ENCODE results near the gene HDAC2. TPM values are rescaled to one million over a fixed set of nuclear protein-coding genes. Genes with fewer than 3 reads are reported as not detected.

The HDAC2 gene
- total RNA-seq, 3 donors from 2014 or later: 49.3 to 76.2 (median 61.9) TPM

DNA sequence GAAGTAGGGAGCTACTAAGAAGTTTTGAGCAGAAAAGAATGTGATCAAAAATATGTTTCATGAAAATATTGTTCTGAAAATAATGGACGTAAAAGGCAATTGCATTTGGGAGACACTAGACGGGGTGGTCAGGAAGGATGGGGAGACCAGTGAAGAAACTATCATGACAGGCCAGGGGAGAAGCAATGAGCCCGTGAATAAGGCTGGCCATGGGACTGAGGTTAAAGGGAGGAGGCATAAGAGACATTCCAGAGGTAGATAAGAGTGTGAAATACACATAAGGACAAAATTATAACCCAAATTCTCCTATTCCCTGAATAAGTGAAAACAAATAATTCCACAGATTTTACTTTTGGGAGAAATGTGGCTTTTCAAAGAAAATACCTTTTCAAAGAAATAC lies 62.1 kb downstream of the HDAC2 start:
- Histone ChIP-seq H3K4me1 (ENCODE audit: low read depth) (peaks cover 4% of the 10 kb centered on the region), H3K4me3 (no peak overlapping the region), H3K36me3 (ENCODE audit: low read depth) (no peaks in the 10 kb centered on the region), H3K9me3 (no peaks in the 10 kb centered on the region)
- intact Hi-C loops (cut with DNase I, micrococcal nuclease): no loop called here
- DNase-seq: no peak
- no peak for ATAC-seq
- TF ChIP-seq, protein P1, sequence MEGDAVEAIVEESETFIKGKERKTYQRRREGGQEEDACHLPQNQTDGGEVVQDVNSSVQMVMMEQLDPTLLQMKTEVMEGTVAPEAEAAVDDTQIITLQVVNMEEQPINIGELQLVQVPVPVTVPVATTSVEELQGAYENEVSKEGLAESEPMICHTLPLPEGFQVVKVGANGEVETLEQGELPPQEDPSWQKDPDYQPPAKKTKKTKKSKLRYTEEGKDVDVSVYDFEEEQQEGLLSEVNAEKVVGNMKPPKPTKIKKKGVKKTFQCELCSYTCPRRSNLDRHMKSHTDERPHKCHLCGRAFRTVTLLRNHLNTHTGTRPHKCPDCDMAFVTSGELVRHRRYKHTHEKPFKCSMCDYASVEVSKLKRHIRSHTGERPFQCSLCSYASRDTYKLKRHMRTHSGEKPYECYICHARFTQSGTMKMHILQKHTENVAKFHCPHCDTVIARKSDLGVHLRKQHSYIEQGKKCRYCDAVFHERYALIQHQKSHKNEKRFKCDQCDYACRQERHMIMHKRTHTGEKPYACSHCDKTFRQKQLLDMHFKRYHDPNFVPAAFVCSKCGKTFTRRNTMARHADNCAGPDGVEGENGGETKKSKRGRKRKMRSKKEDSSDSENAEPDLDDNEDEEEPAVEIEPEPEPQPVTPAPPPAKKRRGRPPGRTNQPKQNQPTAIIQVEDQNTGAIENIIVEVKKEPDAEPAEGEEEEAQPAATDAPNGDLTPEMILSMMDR (IDR thresholded peaks at IDR 0.05): no peak

DNA sequence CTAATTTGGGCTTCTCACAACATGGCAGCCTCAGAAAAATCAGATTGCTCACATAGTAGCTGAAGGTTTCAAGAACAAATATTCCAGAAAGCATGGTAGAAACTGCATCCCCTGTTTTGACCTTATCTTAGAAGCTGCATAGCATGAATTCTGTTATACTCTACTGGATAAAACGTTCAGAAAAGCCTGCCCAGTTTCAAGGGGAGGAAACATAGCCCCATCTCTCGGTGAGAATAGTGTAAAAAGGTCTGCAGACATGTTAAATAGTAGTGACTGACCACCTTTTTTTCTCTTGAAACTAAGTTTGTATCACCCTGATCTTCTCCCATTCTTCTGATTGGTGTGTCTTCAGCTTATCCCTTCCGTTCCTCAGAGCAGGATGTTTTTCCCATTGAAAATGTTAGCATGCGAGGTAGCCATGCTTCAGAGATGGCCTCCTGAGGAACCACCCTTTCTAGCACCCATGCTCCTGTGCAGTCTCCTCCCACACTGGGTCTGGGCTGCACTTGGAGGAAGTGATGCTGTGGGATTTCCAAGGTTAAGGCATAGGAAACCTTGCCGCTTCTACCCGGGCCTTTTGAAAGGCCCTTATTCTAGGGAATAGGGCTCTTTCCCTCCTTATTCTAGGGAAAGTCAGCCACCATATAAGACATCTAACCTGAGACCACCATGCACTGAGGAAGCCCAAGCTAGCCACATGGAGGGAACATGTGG lies 63.7 kb downstream of the HDAC2 start:
- no peak for DNase-seq
- ATAC-seq: no peak
- TF ChIP-seq, protein P1 (IDR thresholded peaks at IDR 0.05): no peak
- Histone ChIP-seq H3K4me3 (no peak overlapping the region), H3K4me1 (ENCODE audit: low read depth) (peaks cover 6% of the 10 kb centered on the region), H3K36me3 (ENCODE audit: low read depth) (no peaks in the 10 kb centered on the region), H3K9me3 (no peaks in the 10 kb centered on the region)
- intact Hi-C loops (cut with DNase I, micrococcal nuclease): no loop called here

DNA sequence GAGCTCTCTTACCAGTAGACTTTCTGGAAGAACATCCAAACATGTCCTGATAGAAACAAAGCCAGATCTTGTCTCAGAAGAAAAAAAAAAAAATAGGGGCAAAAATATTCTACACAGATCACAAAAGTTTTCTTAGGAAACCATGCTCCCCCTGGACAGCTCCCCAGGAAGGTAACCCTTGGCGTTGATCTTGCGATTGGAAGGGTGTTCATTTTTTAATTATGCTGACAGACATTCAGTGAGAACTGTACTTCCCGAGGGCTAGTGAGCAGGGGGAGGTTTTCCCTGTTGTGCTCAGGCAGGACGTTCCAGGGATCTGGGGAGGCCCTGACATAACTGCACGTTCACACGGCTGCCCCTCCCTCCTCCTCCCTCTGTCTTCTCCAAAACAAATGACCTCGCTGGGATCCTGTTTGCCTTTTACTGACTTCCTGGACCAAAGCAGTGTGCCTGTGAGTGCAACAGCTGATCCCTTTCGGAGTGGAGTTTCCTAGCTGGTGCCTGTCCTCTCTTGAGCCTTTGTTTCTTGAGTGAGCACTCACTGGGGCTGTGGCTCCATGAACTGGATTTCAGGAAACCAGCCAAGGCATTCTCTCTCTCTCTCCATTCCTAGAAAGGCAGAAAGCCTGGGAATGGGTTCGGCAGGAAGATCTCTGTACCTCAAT lies 67.2 kb downstream of the HDAC2 start:
- Histone ChIP-seq H3K4me3 (no peak overlapping the region), H3K36me3 (ENCODE audit: low read depth) (no peaks in the 10 kb centered on the region), H3K4me1 (ENCODE audit: low read depth) (peaks cover 10% of the 10 kb centered on the region), H3K9me3 (no peaks in the 10 kb centered on the region)
- TF ChIP-seq, protein P1 (IDR thresholded peaks at IDR 0.05): no peak
- peak; percentile 78 for ATAC-seq
- intact Hi-C loops (cut with DNase I, micrococcal nuclease): no loop called here
- peak; percentile 30 to 53 (median 52) for DNase-seq

DNA sequence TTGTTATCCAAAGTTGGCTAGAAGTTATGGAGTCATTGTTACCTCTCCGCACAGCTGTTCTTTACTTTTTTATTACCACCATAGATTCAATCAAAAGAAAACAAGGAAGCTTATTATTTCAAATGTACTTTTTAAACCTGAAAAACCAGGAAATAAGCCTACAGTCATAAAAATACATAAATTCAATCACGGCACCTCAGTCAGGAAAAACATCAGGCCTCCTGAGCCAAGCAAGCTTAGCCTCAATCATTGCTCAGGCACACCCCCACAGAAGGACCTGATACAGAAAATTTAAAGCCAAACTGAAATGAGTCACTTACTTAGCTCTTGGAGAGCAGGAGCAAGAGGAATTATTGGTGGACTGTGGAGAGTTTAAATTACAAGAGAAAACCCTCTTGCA lies 69.5 kb downstream of the HDAC2 start:
- DNase-seq: no peak
- H3K9me3 ChIP-seq: no peaks in the 10 kb centered on the region
- H3K4me3 ChIP-seq: no peak overlapping the region
- TF ChIP-seq, protein P1 (IDR thresholded peaks at IDR 0.05): no peak
- peaks cover 10% of the 10 kb centered on the region for H3K4me1 ChIP-seq (ENCODE audit: low read depth)
- H3K36me3 ChIP-seq (ENCODE audit: low read depth): no peaks in the 10 kb centered on the region
- ATAC-seq: peak; percentile 83
- intact Hi-C loops (cut with DNase I, micrococcal nuclease): no loop called here

DNA sequence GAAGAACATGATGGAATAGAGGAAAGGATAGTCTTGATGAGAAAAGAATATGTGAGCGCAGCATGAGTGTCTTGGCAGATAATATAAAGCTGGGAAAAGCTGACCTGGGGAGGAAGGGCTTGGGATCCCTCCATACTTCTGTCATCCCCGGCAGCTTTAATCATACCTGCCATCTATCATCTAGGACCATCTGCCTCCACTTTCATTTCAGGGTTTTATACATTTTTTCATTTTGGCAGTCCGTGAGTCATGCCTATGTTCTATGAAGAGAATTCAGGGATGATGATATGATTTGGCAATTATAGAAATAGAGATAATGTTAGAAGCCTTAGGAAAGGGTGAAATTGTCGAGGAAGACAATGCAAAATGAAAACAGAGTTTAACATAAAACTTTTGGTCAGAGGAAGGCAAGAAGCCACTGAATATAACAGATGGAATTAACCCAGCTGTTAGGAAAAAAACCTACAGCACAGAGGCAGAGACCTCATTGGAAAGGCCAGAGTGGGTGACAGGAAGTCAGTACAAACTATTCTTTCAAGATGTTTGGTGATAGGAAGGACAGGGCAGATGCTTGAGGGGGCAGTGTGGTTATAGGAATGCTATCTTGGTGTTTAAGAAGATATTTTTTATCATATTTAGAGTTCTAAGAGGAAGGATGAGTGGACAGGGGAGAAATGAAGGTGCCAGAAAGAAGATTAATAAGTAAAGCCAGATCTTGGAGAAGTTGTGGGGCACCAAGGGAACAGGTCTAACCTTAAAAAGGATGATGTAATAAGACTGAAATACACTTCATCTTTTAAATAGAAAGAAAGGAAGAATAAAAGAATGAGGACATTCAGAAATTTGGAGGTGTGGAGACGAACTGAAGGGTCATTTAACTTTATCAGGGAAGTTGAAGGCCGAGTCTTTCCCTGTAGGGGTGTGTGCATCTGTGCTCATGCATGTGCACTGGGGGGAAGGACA lies 76.0 kb downstream of the HDAC2 start:
- Histone ChIP-seq H3K9me3 (peaks cover 5% of the 10 kb centered on the region), H3K36me3 (ENCODE audit: low read depth) (no peaks in the 10 kb centered on the region), H3K4me1 (ENCODE audit: low read depth) (no peaks in the 10 kb centered on the region), H3K4me3 (no peak overlapping the region)
- ATAC-seq (no peak), DNase-seq (no peak)
- TF ChIP-seq, protein P1 (IDR thresholded peaks at IDR 0.05): no peak
- intact Hi-C loops (cut with DNase I, micrococcal nuclease): no loop called here

All from mucosa of descending colon (tissue), 3 donors.